GM12864 (cell line): ENCODE measurements around the gene CYTH2.

ENCODE experiments used
- DNase-seq: peaks from one replicate; pipeline ENCODE4 v3.0.0-alpha.2; 2011; ENCODE audit warnings: low read depth
- H3K4me3 ChIP-seq: 2 replicates; pipeline ENCODE4 v1.5.1; 2011; ENCODE audit warnings: mild to moderate bottlenecking, low read depth, low read length, control low read depth
- TF ChIP-seq, protein P1 (sequence below): IDR thresholded peaks from 2 replicates; pipeline ENCODE4 v1.5.1; 2011; ENCODE audit warnings: low read depth, mild to moderate bottlenecking, moderate library complexity, low read length, control low read depth, inconsistent platforms; ENCODE audit errors: missing control alignments

CYTH2 gene

DNA sequence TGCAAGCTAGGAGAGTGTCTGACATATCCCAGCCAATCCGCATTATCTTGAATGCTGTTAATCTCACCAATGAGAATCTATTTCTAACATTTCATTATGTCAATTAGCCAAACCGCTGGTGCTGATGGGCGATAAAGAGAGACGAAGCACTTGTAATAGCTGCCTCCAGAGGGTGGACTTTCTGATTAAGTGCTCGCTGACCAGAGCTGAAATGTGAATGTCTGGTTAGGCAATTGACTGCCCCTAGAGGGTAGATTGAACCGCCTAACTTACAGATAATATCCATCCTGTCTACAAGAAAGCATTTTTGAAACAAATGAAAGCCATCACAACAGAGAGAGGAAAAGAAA, 23.9 kb upstream of the CYTH2 start:
- no peak for DNase-seq
- H3K4me3 ChIP-seq = peak overlapping the region; percentile 89

DNA sequence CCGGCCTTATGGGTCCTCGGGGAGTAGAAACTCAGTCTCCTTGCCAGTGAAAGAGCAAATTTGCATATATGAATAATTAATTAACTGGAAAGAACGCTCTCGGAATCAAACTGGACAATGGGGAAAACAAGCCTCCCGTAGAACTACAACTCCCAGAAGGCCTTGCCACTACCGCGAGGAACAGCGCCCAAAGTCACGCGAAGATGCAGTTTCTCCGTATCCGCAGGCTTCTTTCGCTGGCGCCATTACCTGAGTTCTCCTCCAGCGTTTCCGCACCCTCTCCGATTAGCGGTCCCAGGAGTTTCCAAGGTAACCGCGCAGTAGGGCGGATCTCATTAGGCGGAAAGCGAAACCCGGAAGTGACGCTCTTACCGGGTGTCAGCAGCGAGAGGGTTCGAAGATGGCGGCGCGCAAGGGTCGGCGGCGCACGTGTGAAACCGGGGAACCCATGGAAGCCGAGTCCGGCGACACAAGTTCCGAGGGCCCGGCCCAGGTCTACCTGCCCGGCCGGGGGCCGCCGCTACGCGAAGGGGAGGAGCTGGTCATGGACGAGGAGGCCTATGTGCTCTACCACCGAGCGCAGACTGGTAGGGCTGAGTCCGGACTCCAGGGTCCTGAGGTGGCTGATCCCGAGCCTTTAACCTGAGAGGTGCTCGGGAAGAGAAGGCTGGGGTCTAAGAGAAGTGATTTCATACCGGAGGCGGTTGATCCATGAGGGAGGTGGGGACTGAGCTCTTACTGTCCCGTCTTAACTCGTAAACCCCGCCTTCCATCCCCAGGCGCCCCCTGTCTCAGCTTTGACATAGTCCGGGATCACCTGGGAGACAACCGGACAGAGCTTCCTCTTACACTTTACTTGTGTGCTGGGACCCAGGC, 23.3 kb upstream of the CYTH2 start, which contains the start of gene GRWD1:
Gene GRWD1, plus strand, starts transcription at position 378 of the 876 bp plus-strand sequence. Its CDS starts 23 bp downstream, at position 401.
- TF ChIP-seq, protein P1, sequence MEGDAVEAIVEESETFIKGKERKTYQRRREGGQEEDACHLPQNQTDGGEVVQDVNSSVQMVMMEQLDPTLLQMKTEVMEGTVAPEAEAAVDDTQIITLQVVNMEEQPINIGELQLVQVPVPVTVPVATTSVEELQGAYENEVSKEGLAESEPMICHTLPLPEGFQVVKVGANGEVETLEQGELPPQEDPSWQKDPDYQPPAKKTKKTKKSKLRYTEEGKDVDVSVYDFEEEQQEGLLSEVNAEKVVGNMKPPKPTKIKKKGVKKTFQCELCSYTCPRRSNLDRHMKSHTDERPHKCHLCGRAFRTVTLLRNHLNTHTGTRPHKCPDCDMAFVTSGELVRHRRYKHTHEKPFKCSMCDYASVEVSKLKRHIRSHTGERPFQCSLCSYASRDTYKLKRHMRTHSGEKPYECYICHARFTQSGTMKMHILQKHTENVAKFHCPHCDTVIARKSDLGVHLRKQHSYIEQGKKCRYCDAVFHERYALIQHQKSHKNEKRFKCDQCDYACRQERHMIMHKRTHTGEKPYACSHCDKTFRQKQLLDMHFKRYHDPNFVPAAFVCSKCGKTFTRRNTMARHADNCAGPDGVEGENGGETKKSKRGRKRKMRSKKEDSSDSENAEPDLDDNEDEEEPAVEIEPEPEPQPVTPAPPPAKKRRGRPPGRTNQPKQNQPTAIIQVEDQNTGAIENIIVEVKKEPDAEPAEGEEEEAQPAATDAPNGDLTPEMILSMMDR = peak; percentile 9
- DNase-seq = peak; percentile 95
- H3K4me3 ChIP-seq = peak within 1 kb of the TSS; percentile 89

More for the DNA sequence above, 23.9 kb upstream of the CYTH2 start:
- TF ChIP-seq, protein P1 = peak; percentile 42

DNA sequence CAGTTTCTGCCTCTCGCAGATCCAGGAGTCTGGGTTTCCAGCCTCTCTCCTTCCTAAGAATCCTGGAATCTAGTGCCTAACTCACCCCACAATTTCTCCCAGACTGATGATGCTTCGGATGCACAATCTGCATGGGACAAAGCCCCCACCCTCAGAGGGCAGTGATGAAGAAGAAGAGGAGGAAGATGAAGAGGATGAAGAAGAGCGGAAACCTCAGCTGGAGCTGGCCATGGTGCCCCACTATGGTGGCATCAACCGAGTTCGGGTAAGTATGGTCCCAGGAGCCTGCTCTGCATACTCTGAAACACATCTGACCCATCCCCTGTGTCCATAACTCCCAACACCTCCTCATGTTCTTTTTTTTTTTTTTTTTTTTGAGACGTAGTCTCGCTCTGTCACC, 22.6 kb upstream of the CYTH2 start:
- no peak for DNase-seq
- TF ChIP-seq, protein P1 = no peak
- peak overlapping the region; percentile 89 for H3K4me3 ChIP-seq

DNA sequence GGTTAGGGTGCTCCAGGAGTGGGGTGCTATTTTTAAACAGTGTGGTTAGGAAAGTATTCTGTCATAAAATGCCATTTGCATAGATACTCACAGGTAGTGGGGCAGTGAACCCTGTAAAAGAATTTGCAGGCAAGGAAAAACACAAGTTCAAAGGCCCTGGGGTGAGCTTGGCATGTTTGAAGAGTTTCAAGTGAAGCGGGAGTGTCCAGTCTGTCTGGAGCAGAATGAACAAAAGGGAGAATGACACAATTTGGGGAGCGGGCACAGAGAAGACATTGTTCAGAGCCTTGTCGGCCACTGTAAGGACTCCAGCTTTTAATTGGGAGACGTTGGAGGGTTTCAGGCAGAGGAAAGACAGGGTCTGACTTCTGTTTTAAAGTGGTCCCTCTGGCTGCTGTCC, 20.6 kb upstream of the CYTH2 start:
- no peak for DNase-seq
- H3K4me3 ChIP-seq = no peak overlapping the region
- TF ChIP-seq, protein P1 = no peak

DNA sequence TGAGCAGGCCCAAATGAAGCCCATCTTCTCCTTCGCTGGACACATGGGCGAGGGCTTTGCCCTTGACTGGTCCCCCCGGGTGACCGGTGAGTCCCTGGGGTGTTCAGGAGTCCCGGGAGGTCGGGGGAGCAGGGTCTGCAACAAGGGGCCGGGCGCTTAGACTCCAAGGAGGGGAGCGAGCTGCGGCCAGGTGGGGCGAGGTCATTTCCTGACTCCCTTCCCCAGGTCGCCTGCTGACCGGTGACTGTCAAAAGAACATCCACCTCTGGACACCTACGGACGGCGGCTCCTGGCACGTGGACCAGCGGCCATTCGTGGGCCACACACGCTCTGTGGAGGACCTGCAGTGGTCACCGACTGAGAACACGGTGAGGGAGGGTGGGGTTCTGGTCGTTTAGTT, 18.7 kb upstream of the CYTH2 start:
- TF ChIP-seq, protein P1 = no peak
- DNase-seq = no peak
- no peak overlapping the region for H3K4me3 ChIP-seq

DNA sequence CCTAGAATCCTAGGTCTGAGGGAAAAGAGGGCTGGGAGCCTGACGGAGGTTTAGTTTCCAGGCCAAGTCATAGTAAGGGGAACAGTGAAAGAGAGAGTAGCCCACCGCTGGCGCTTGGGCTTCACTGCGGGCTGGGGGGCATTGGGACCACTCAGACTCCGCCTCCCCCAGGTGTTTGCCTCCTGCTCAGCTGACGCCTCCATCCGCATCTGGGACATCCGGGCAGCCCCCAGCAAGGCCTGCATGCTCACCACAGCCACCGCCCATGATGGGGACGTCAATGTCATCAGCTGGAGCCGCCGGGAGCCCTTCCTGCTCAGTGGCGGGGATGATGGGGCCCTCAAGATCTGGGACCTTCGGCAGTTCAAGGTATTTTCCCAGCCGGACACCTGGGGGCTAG, 18.3 kb upstream of the CYTH2 start:
- no peak for DNase-seq
- TF ChIP-seq, protein P1 = no peak
- H3K4me3 ChIP-seq = no peak overlapping the region

DNA sequence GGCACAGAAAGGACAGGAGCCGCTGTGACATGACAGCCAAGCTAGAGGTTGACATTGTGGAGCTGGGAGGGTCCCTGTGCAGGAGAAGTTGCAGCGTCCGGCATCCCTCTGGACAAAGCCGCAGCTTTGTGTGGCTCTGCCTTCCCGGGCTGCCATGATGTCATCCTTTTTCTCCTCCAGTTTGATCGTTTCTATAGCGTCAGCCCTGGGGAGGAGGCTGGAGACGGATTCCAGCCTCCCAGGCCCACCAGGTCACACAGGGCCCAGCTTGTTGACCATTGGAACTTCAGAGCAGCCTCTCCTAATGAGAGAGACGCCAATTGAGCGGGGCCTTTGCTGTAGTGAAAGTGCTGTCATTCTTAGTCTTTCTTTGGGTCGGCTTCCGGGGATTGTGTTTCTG, 17.5 kb upstream of the CYTH2 start:
- no peak for DNase-seq
- H3K4me3 ChIP-seq = no peak overlapping the region
- TF ChIP-seq, protein P1 = no peak
